Glomerular visceral epithelial cell (primary cell): Measurements from ENCODE around the gene NEMF.

Source experiments
- DNase-seq: peaks from one replicate; pipeline ENCODE4 v3.0.0-alpha.2; 2016; ENCODE audit errors: extremely low spot score

Gene NEMF

GRCh38 chr14:49876563-49877127, 24.1 kb upstream of the NEMF start:
- DNase-seq = no peak

GRCh38 chr14:49875640-49876198, 23.1 kb upstream of the NEMF start:
- DNase-seq = no peak

- DNase-seq = peak; percentile 47
These were observed 21.0 kb upstream of the NEMF start for GRCh38 chr14:49873548-49873947.

GRCh38 chr14:49870908-49871307, 18.3 kb upstream of the NEMF start:
- no peak for DNase-seq

GRCh38 chr14:49868720-49869114, 16.1 kb upstream of the NEMF start:
- no peak for DNase-seq

- peak; percentile 98 for DNase-seq
These were observed 15.5 kb upstream of the NEMF start for GRCh38 chr14:49867831-49868719.

- DNase-seq = peak; percentile 73
These were observed 12.9 kb upstream of the NEMF start for GRCh38 chr14:49865431-49865859.

- no peak for DNase-seq
These were observed 11.1 kb upstream of the NEMF start for GRCh38 chr14:49863487-49864281.

- peak; percentile 91 for DNase-seq
These were observed 9.6 kb upstream of the NEMF start for GRCh38 chr14:49862089-49862673.

- peak; percentile 78 for DNase-seq
These were observed 9.1 kb upstream of the NEMF start for GRCh38 chr14:49861699-49862088.

- DNase-seq = no peak
These were observed 8.6 kb upstream of the NEMF start for GRCh38 chr14:49860988-49861698.

GRCh38 chr14:49858383-49858782, 5.8 kb upstream of the NEMF start:
- DNase-seq = no peak

GRCh38 chr14:49857427-49858003, 4.9 kb upstream of the NEMF start:
- no peak for DNase-seq

GRCh38 chr14:49853572-49854375, 1.2 kb upstream of the NEMF start:
- DNase-seq = peak; percentile 70

GRCh38 chr14:49853158-49853477, 530 bp upstream of the NEMF start:
- DNase-seq = no peak

- DNase-seq = no peak
These were observed 775 bp downstream of the NEMF start for GRCh38 chr14:49851813-49852212.

GRCh38 chr14:49849213-49849847, 3.3 kb downstream of the NEMF start:
- no peak for DNase-seq

GRCh38 chr14:49828640-49829039, 23.9 kb downstream of the NEMF start:
- no peak for DNase-seq

- DNase-seq = no peak
These were observed 32.4 kb downstream of the NEMF start for GRCh38 chr14:49820176-49820575.

- DNase-seq = no peak
These were observed 35.7 kb downstream of the NEMF start for GRCh38 chr14:49816844-49817243.
